Caco-2 (cell line): ENCODE data around the gene SH3RF2. TPM values are rescaled to one million over a fixed set of nuclear protein-coding genes. Genes with fewer than 3 reads are reported as not detected.

Experiments
- BruUV-seq: library from RNA; stranded (reverse); fragments of 400-500 nt; replicated peaks from 2 replicates; lab custom pipeline; 2021; lab: Mats Ljungman, UMichigan
- CTCF ChIA-PET: fragments of 300-600 bp; sonication (Branson Sonifier 250); formaldehyde crosslinking; loops from one replicate; lab custom pipeline; 2022; ENCODE audit warnings: antibody characterized with exemption; lab: Charles Lee
- POLR2A ChIA-PET: fragments of 300-600 bp; sonication (Branson Sonifier 250); formaldehyde crosslinking; loops from one replicate; lab custom pipeline; 2022; ENCODE audit warnings: antibody characterized with exemption; lab: Charles Lee
- DNase-seq, 2 experiments: peaks; one replicate each; pipeline versions ENCODE4 v3.0.0 to v3.0.0-alpha.2; 2020 to 2022
- H3K27me3 ChIP-seq: replicated peaks from 2 replicates; pipeline ENCODE4 v1.6.0; 2011; ENCODE audit warnings: low read length; ENCODE audit not compliant: control insufficient read depth, insufficient read depth
- H3K36me3 ChIP-seq: 2 replicates; pipeline ENCODE4 v1.5.1; 2011; ENCODE audit warnings: low read length; ENCODE audit not compliant: control insufficient read depth, insufficient read depth
- H3K4me1 ChIP-seq: fragments of 250-450 bp; sonication (Bioruptor Pico); 2 replicates; pipeline ENCODE4 v1.5.1; 2020; ENCODE audit warnings: mild to moderate bottlenecking
- H3K4me3 ChIP-seq: 2 replicates; pipeline ENCODE4 v1.5.1; 2011; ENCODE audit warnings: low read depth, mild to moderate bottlenecking, control low read depth, low read length
- H3K9me3 ChIP-seq: fragments of 250-450 bp; sonication (Bioruptor Pico); 2 replicates; pipeline ENCODE4 v1.5.1; 2020; ENCODE audit warnings: mild to moderate bottlenecking, moderate library complexity
- H3K27ac Mint-ChIP-seq: one replicate; pipeline ENCODE4 v1.8.0; 2022; ENCODE audit warnings: mixed read lengths; ENCODE audit not compliant: unreplicated experiment
- H3K27me3 Mint-ChIP-seq: one replicate; pipeline ENCODE4 v1.8.0; 2022; ENCODE audit warnings: mixed read lengths; ENCODE audit not compliant: insufficient read depth, unreplicated experiment
- H3K36me3 Mint-ChIP-seq: one replicate; pipeline ENCODE4 v1.8.0; 2022; ENCODE audit warnings: mild to moderate bottlenecking, mixed read lengths; ENCODE audit not compliant: insufficient read depth, unreplicated experiment
- H3K4me1 Mint-ChIP-seq: one replicate; pipeline ENCODE4 v1.8.0; 2022; ENCODE audit warnings: low read depth, mixed read lengths; ENCODE audit not compliant: unreplicated experiment
- H3K4me3 Mint-ChIP-seq: one replicate; pipeline ENCODE4 v1.8.0; 2022; ENCODE audit warnings: mild to moderate bottlenecking, moderate library complexity, mixed read lengths; ENCODE audit not compliant: unreplicated experiment
- H3K9me3 Mint-ChIP-seq: one replicate; pipeline ENCODE4 v1.8.0; 2022; ENCODE audit warnings: mixed read lengths; ENCODE audit not compliant: unreplicated experiment
- intact Hi-C: fragments of 100-400 bp; cut with micrococcal nuclease; formaldehyde crosslinking; loops from one replicate; pipeline ENCODE4 v1.10.0; 2022; ENCODE audit not compliant: unreplicated experiment
- total RNA-seq: library from RNA; stranded (reverse); gene quantifications from 2 replicates; pipeline ENCODE4 v1.2.3, GENCODE V29; 2022
- TF ChIP-seq, protein P1 (sequence below), 2 experiments: fragments of 200-600 bp in 1 of 2; IDR thresholded peaks; 1 replicate in 1 of 2; 2 replicates in 1 of 2; pipeline versions ENCODE4 v1.5.1 to v1.8.0; 2011 to 2022; ENCODE audit warnings: antibody characterized with exemption in 1 of 2, control low read depth in 1 of 2, inconsistent platforms in 1 of 2, low read depth in 1 of 2, low read length in 1 of 2, mild to moderate bottlenecking in 1 of 2, moderate library complexity in 1 of 2; ENCODE audit not compliant: insufficient read depth in 1 of 2, severe bottlenecking in 1 of 2, unreplicated experiment in 1 of 2

Gene SH3RF2
- total RNA-seq, 1 experiment from 2014 or later = 49.4 TPM

DNA sequence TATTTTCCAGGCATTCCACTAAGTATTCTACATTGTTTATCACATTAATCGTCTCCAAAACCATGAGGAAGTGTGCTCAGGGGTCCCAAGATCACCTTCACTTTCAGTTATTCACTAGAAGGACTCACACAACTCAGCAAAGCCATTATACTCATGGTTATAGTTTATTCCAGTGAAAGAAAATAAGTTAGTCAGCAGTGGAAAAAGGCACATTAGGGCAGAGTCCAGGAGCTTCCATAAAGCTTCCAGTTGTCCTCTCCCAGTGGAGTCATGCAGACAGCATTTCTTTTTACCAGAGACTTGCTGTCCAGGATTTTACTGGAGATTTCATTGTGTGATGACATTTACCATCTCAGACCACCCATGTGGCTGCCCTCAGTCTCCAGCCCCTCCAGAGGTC is 51.5 kb downstream of the SH3RF2 start:
- peaks cover 16% of the 10 kb centered on the region for H3K9me3 ChIP-seq
- DNase-seq = no peak
- CTCF ChIA-PET = no interaction called here
- POLR2A ChIA-PET = no interaction called here
- H3K4me3 Mint-ChIP-seq = no peak overlapping the region
- BruUV-seq = no TSS peak
- TF ChIP-seq, protein P1, sequence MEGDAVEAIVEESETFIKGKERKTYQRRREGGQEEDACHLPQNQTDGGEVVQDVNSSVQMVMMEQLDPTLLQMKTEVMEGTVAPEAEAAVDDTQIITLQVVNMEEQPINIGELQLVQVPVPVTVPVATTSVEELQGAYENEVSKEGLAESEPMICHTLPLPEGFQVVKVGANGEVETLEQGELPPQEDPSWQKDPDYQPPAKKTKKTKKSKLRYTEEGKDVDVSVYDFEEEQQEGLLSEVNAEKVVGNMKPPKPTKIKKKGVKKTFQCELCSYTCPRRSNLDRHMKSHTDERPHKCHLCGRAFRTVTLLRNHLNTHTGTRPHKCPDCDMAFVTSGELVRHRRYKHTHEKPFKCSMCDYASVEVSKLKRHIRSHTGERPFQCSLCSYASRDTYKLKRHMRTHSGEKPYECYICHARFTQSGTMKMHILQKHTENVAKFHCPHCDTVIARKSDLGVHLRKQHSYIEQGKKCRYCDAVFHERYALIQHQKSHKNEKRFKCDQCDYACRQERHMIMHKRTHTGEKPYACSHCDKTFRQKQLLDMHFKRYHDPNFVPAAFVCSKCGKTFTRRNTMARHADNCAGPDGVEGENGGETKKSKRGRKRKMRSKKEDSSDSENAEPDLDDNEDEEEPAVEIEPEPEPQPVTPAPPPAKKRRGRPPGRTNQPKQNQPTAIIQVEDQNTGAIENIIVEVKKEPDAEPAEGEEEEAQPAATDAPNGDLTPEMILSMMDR (IDR thresholded peaks at IDR 0.05; ENCODE audit: insufficient read depth in 1 of 2, low read depth in 1 of 2, low read length in 1 of 2, severe bottlenecking in 1 of 2, unreplicated experiment in 1 of 2) = no peak
- no peaks in the 10 kb centered on the region for H3K27me3 ChIP-seq
- H3K36me3 ChIP-seq = peaks cover 9% of the 10 kb centered on the region
- no peak overlapping the region for H3K27ac Mint-ChIP-seq
- H3K9me3 Mint-ChIP-seq = peaks cover 9% of the 10 kb centered on the region
- H3K4me1 Mint-ChIP-seq = peaks cover 28% of the 10 kb centered on the region
- peaks cover 50% of the 10 kb centered on the region for H3K4me1 ChIP-seq
- intact Hi-C loops = no loop called here
- H3K4me3 ChIP-seq = no peak overlapping the region
- peaks cover 86% of the 10 kb centered on the region for H3K36me3 Mint-ChIP-seq
- no peaks in the 10 kb centered on the region for H3K27me3 Mint-ChIP-seq

DNA sequence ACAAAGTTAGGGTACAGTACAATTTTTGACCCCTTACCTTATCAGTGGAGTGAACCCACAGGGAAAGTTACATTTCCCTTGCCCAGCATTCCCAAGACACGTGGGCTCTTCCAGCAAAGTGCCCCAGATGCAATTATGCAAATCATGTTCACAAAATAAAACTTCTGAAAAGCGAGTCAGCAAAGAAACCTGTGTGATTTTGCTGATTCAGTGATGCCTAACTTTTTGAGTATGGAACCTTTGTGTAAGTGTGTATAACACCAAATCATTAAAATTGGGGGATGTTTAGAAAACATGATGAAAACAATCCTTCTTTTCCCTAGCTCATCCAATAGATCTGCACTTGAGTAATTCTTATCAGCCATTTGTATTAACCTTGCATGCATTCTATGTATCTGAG is 52.6 kb downstream of the SH3RF2 start:
- POLR2A ChIA-PET = no interaction called here
- TF ChIP-seq, protein P1 (IDR thresholded peaks at IDR 0.05; ENCODE audit: insufficient read depth in 1 of 2, low read depth in 1 of 2, low read length in 1 of 2, severe bottlenecking in 1 of 2, unreplicated experiment in 1 of 2) = no peak

DNA sequence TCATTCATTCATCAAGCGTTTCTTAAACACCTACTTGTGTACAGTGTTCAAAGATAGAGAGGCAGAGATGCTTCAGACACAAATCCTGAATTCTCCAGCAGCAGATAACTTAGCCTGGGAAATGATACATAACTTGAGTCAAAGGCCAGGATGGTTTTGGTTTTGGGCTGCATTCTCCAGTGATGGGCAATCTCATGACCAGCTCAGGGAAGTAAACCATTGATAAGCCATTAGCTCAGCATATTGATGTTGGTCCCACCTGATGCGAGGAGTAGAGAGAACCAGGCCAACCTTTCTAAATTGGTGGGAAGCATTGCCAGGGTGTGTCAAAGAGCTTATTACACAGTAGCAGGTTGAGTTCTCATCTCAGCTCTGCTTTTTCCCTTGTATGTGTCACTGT is 53.0 kb downstream of the SH3RF2 start:
- CTCF ChIA-PET = interaction anchor here (1.2 to 1.6 kb wide), 3 partner anchors 51 to 101 kb away, joined by 3 to 7 read pairs (median 3); no protein-coding TSS in a partner anchor
- Histone ChIP-seq H3K36me3 (peaks cover 8% of the 10 kb centered on the region), H3K4me1 (peaks cover 37% of the 10 kb centered on the region), H3K9me3 (peaks cover 32% of the 10 kb centered on the region), H3K27me3 (no peaks in the 10 kb centered on the region), H3K4me3 (no peak overlapping the region)
- Mint-ChIP-seq H3K4me1 (peaks cover 19% of the 10 kb centered on the region), H3K4me3 (no peak overlapping the region), H3K9me3 (peaks cover 22% of the 10 kb centered on the region), H3K36me3 (peaks cover 88% of the 10 kb centered on the region), H3K27ac (peak overlapping the region; percentile 39), H3K27me3 (no peaks in the 10 kb centered on the region)
- intact Hi-C loops = no loop called here
- BruUV-seq = no TSS peak
- POLR2A ChIA-PET = no interaction called here
- DNase-seq = no peak
- TF ChIP-seq, protein P1 (IDR thresholded peaks at IDR 0.05; ENCODE audit: insufficient read depth in 1 of 2, low read depth in 1 of 2, low read length in 1 of 2, severe bottlenecking in 1 of 2, unreplicated experiment in 1 of 2) = no peak

More for the DNA sequence above, 52.6 kb downstream of the SH3RF2 start:
- CTCF ChIA-PET = interaction anchor here (1.2 kb wide), 1 partner anchor 81 kb away, joined by 3 read pairs; no protein-coding TSS in a partner anchor
- intact Hi-C loops = no loop called here
- H3K4me1 Mint-ChIP-seq = peaks cover 23% of the 10 kb centered on the region
- DNase-seq = no peak
- Histone ChIP-seq H3K4me1 (peaks cover 39% of the 10 kb centered on the region), H3K36me3 (peaks cover 8% of the 10 kb centered on the region), H3K9me3 (peaks cover 28% of the 10 kb centered on the region), H3K27me3 (no peaks in the 10 kb centered on the region), H3K4me3 (no peak overlapping the region)
- H3K9me3 Mint-ChIP-seq = peaks cover 18% of the 10 kb centered on the region
- no peak overlapping the region for H3K4me3 Mint-ChIP-seq
- BruUV-seq = no TSS peak
- peaks cover 88% of the 10 kb centered on the region for H3K36me3 Mint-ChIP-seq
- H3K27me3 Mint-ChIP-seq = no peaks in the 10 kb centered on the region
- peak overlapping the region; percentile 39 for H3K27ac Mint-ChIP-seq
